Stimulated activated CD4-positive, alpha-beta T cell treated with anti-CD3 and anti-CD28 coated beads, Interleukin-4, amount 100 ng/mL, for 48 hours (primary cell): Measurements from ENCODE around the gene EIF3L.
A peak's percentile ranks its signal among the peaks of the same experiment; 100 is the strongest.

Source experiments
- DNase-seq, 2 donors: peaks; one replicate each; pipeline ENCODE4 v3.0.0-alpha.2; 2020; ENCODE audit warnings: low read depth in 2 of 2

EIF3L gene

DNA sequence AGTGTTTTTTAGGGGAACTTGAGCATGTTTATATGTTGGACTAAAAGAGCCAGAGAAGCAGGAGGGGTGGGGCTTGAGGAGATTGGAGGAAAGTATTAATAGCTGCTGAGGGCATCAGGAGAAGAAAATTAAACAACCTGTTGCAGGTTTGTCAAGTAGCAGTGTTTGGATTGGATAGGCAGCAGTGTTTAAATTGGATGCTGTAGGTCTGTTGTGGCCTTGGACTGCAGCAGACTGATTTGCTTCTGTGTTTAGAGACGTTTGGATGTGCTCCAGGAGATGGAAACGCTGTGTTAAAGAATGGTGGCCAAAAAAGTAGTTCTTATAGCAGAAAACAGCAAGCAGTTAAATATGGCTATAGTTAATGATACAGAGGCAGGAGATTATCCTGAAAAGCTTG lies 5.7 kb downstream of the EIF3L start:
- no peak for DNase-seq

DNA sequence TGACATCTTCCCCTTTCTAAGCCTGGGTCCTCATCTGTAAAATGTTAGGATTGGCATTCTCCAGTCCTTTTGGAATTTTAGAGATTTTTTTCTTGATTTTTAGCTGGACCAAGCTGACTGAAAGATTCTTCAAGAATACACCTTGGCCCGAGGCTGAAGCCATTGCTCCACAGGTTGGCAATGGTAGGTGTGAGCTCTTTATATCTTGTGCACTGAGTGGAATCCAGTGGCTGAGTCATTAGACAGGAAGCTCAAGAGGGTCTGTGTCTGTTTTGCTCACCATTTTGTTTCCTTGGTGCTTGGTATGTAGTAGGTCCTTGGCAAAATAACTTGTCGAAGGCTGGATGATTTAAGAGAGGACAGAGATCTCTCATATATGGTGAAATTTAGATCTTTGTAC lies 6.2 kb downstream of the EIF3L start:
- no peak for DNase-seq

DNA sequence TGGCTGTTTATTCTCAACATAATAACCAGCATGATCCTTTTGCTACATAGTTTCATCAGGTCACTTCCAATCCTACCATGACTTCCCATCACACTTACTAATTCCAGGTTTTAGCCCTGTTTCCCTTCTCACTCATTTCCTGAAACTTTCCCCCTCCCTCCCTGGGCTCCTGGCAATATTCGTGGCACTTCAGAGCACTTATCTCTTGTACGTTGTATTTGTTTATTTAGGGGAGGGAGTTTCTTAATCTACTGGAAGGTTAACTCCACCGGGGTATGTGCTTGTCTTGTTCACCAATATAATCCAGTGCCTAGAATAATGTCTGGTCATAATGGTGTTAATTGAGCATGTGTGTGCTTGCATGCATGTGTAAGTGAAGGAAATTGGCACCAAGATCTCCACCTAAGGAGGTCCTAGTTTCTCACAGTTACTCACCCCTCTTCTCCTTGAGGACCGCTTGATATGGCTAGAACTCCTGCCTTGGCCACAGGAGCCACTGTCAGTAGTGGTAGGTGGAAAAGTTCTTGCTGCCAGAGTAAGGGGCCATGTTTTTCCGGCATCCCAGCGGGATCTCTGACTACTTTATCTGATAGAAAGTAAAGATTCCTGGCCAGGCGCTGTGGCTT lies 11.7 kb downstream of the EIF3L start:
- DNase-seq: no peak

DNA sequence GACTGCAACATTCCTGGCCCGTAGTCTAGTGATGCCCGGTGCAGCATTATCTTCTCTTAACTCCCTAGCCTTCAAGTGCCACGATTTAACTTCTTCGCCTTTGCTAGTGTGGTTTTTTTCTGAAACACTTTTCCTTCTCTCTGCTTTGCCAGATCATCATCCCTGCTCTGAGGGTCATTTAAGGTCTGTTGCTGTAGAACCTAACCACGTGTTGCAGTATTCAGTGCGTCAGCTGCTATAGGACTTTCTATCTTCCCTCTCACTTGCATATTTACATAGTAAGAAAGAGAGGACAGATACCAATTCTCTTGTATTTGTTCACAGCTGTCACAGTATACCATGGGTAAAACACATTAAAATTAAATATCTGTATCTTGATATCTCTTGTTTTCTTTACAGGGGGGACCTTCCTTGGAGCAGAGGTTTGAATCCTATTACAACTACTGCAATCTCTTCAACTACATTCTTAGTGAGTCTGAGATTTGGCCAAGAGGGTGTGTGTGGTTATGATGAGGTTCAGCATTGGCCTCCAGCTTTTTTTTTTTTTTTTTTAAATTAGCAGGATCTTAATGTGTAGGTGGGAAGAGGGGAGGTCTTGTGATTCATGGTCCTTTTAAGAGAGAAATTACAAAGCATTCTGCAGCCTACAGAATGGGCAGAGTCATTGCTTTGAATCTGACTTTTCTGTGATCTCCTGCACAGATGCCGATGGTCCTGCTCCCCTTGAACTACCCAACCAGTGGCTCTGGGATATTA lies 13.5 kb downstream of the EIF3L start:
- DNase-seq: no peak

DNA sequence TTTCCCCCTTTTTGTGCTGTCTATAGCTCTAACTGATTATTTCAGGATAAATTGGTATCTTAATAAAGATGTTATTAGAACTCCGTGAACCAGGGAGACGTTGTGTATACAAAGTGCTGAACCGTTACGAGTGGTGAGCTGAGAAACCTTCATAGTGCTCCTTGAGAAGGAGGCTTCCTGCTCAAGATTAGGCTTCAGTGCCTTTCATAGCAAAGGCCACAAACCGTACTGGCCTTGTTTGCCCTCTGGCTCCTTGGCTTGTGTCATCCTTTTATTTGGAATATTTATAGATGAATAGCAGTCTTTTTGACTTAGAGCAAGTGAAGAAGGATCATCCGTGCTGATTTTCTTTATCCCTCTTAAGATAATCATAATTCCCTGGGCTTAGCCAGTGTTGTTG lies 16.3 kb downstream of the EIF3L start:
- no peak for DNase-seq

DNA sequence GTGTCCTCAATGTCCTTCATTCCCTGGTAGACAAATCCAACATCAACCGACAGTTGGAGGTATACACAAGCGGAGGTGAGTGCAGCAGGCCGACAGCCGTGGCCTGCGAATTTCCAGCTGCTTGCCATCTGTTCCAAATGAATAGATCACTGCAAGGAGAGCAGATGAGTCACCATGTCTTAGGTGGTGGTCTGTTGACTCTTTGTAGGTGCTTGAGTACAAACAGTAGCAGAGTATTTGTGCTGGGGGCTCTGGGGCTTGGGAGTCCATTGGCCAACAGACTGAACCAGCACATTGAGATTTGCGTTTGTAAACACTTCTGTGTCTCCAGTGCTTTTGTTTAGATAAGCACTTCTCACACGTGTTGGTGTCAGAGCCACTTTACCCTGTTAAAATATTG lies 21.1 kb downstream of the EIF3L start:
- DNase-seq: no peak

DNA sequence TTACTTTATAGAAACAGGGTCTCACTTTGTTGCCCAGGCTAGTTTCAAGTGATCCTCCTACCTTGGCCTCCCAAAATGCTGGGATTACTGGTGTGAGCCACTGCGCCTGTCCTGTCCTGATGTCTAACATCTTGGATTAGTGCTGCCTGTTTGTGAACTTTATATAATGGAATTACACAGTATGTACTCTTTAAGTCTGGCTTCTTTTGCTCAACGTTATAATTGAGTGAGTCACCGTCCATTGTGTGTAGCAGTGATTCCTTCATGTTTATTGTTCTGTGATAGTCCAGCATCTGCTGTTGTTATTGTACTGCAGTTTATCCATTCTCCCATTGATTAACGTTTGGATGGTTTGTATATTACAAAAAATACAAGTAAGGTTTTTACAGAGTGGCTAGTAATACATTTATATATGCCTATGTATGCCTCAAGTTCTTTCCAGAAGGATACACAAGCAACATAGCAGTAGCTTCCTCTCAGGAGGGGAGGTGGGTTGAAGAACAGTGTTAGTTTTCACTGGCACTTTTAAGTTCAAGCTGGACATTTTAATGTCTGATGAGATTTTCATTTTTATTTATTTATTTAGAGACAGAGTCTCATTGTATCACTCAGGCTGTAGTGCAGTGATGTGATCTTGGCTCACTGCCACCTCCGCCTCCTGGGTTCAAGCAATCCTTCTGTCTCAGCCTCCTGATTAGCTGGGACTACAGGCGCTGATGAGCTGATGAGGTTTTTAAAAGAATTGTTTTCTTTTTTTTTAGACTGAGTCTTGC lies 31.6 kb downstream of the EIF3L start:
- DNase-seq: no peak

DNA sequence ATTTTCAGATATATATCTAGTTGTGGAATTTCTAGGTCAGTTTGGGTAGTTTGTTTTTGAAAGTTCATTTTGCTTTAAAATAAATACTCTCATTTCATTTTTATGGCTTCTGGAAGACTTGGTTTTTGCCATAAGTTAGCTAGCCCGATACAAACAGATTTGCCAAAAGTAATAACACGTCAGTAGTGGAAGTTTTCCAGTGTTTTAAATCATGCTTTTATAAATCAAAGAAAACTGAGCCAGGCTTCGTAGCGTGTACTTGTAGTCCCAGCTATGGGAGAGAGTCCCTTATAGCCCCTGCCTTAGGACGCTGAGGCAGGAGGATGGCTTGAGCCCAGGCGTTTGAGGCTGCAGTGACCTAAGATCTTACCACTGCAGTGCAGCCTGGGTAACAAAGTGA lies 35.2 kb downstream of the EIF3L start:
- no peak for DNase-seq

DNA sequence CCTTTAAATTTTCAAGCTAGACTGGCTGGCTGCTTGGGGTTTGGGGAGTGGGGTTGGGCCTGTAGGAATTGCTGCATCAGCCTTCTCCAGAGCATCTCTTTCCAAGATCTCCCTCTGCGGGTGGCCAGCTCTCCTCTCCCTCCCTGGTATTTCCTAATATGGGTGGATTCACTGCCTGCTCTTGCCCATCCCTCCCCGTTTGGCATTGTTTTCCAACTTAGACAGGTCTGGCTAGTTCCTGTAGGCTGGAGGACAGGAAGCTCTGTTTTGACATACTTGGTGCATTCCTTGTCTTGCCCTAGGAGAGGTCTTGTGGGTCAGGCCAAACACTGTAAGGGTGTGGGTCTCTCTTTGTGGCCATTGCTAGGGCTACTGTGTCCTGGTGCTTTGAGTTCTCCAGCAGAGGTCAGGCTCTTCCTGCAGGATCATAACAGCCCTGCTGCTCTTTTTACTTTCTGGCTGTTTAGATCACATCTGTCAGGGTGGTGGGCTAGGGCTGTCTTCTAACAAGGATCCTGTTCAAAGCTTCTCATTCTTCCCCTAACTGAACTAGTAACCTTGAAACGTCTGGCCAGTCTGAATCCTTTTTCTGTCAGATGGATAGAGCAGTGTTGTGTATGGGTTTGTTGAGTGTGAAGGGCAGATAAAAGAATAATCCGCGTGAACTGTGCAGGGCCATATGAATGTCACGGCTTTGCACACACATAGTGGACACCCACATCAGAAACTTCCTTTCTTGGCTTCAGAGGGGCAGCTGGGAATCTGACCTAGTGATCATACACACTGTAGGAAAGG lies 38.6 kb downstream of the EIF3L start:
- no peak for DNase-seq

DNA sequence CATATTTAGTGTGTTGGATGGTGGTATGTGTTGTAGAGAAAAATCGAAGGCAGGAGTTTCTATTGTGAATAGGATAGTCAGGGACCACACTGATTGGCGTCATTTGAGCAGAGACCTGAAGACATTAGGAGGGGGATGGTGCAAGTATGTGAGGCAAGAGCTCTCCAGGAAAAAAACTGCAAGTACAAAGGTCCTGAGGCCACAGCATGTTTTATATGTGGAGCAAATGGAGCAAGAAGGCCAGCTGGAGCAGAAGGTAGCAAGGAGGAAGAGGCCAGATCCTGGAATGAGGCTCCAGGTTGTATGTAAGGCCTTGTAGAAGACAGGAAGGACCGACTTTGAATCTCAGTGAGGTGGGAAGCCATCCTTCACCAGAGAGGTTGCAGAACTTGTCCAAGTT lies 42.7 kb downstream of the EIF3L start:
- DNase-seq: no peak

DNA sequence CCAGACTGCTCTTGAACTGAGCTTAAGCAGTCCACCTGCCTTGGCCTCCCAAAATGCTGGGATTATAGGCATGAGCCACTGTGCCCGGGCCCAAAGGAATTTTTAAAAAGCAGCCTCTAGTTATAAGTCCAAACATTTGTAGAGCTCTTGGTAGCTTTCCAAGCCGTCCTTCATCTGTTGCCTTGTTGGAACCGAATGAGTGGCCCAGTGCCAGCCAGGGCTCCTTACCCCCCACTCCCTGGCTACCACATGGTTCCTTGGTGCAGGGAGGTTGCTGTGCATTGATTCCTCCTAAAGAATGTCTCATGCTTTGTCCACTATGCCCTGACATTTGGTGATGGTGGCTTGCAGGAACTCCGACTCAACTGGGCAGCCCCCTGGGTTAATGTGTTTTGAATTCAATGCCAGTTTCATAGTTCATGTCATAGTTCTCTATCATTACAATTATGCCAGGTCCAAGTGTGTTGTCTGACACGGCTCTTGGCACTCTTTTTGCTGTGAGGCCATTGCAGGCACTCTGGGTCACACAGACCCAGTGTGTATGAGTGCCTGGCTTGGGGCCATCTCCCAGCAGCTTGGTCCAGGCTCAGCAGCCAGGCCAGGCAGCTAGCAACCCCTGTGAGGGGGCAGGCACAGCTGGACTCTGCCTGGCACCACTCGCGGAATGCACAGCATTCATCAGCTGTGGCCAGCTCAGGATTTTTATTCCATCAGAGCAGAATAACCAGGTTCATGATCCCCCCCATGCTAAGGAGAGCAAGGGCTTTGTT lies 43.5 kb downstream of the EIF3L start:
- DNase-seq: no peak

DNA sequence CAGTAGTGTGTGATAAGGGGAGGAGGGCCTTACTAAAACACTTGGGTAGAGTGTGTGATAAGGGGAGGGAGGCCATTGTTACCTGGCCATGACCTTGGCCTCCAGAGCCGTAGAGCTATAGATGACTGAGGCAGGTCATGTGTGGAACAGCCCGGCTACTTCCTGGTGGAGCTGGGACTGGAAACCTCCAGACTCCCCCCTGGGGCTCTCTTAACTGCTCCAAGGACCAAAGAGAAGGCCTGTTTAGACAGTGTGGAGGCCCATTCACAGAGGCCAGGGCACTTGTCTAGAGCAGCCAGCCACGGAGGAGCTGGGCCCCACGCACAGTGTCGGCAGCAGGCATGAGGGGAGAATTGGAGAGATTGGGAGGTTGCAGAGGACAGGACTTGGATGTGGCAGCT lies 44.4 kb downstream of the EIF3L start:
- DNase-seq: no peak

DNA sequence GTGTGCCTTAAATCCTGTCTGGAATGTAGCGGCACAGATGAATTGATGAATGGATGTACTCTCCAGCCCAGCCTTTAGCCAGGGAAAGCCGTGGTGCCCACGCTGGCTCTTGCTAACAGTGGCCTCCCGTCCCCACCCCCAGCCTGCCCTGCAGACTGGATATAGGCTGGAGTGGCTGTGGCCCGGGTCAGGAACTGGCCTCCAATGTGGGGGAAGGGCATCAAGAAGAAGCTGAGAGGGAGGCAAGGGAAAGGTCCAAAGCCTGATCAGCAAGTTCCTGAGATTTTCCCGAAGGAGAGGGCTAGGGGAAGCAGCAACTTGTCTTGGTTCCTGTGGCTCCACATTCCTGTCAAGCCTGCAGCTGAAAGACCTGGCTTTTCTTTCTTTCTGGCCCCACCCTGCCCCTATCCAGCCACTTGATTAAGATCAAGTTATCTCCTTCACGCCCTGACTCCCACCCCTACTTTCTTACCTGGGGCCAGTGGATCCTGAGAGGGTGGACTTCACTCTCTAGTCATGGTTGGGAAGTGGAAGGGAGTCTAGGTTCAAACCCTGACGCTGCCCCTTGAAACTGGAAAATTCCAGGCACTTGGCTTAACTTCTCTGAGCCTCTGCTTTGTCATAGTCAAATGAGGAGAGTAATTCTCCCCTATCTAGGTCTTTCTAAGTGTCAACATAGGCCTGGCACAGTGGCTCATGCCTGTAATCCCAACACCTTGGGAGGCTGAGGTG lies 45.9 kb downstream of the EIF3L start:
- no peak for DNase-seq

DNA sequence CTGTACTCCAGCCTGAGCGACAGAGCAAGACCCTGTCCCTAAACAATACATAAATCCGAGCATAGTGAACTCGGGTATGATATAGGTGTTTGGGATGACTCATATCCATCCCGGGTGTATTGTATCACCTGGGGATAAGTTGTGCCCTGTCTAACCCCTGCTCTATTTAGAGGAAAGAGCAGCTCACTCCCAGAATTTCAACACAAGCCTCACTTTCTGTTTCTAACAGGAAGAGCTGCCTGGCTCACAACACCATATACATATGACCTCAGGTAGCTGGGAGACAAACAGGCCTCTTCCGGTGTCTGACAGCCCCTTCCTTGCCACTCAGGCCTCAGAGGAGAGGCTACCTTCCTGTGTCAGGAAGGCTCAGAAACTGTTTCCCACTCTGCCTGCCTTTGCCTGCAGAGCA lies 47.0 kb downstream of the EIF3L start:
- DNase-seq: no peak

DNA sequence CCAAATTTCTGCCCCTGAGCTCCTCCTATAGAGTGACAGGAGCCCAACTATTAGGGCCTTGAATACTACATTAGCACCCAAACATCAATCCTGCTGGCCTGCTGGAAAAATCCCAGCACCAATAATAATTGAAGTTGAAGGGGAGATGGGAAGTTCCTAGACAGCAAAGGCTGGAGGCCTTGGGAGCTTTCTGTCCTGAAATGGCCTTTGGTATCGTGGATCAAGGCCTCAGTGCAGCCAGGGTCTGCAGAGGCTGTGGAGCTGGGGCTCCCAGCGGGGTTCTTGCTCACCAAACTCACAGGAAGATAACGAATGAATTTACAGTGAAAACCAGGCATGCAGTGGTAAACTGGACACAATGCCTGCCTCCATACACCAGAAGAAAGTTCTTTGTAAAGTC lies 47.7 kb downstream of the EIF3L start:
- no peak for DNase-seq

DNA sequence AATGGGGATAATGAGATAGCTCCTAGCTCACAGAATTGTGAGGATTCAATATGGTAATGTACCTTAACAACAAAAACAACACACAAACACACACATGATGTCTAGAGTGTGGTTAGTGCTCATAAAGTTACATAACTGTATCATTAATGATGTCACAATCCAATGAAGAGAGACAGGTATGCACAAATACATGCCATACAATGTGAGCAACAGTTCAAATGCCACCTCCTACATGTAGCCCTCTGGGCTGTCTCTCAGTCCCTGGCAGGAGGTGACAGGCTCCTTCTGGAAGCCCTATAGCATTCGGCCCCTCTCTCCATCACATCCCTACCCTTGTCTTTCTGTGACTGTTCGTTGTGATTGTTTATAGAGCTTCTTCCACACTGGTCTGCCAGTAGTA lies 48.6 kb downstream of the EIF3L start:
- no peak for DNase-seq

DNA sequence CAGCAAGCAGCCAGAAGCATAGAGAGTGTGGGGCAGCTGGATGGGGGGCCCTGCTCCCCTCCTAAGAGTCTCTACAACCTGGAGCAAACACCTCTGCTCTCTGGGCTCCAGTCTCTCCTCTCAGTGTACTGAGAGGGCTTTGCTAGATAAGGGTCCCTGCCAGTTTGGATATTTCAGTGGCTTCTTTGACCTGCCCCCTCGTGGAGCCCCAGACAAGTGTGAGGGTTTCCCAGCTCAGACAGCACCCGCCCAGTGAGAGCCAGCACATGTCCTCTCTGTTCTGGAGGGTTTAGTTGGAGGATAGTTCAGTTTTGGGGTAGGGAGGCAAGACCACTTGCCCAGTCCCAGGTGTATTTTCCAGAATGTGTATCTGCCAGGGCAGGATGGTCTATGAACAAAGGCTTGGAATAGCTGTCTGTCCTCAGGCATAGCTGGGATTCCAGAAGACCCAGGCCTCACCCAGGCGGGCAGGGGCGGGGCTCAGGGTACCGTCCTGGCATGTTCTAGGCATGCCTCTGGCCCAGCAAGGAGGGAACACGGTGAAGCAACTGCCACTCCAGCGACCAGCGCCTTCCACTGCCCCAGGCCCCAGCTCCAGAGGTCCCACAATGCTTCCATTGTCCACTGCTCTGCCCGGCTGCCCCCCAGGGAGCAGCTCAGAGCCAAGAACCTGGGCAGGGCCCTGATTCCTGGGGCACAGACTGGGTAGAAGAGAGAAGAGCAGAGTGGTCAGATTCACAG lies 49.4 kb downstream of the EIF3L start:
- DNase-seq: no peak

DNA sequence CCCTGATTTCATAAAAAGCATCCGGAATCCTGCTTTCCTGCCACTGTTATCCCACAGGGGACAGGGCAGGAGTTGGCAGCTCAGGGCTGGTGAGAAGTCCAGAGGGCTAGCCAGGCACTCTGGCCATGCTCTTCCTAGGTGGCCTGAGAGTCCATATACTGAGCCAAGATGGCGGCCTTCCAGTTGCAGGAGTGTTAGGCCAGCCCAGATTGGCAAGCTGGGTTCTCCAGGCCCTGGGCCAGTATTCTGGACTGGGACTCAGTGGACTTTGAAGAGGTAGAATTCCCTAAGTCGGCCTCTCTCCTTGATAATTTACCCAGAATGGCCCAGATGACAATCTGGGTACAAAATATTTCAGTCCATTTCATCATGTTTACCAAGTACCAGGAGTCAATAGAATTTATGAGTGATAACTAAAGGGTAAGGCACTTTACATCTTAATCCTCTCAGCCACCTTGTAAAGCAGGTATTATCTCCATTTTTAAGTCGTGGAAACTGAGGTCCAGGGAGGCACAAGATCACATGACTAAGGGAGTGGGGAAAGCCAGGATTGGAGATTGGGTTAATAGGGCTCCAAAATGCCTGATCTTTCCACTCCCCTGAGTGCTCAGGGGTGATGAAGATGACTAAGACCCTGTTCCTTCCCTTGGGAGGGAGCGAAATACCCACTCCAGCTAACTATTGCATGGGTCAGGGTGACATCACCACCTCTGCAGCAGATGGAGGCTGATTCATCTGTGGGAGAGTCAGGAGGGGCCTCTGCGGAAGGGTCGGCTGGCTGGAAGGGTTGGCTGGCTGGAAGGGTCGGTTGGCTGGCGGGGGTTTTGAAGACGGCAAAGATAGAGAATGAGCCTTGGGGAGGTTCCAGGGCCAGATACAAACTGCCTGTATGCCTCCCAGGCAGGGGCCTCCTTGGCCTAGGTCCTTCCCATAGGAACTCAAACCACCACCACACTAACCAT lies 55.6 kb downstream of the EIF3L start:
- peak in 1 of 2 donors; percentile 8 for DNase-seq
